WERI-Rb-1 (cell line): Measurements from ENCODE around the gene ZNF497.

ENCODE experiments used
- DNase-seq: peaks from one replicate; pipeline ENCODE4 v3.0.0-alpha.2; 2020
- H3K27ac ChIP-seq: fragments of 250-450 bp; sonication (Bioruptor Pico); 2 replicates; pipeline ENCODE4 v1.5.1; 2020; ENCODE audit warnings: mild to moderate bottlenecking, moderate library complexity
- H3K27me3 ChIP-seq: fragments of 250-450 bp; sonication (Bioruptor Pico); 2 replicates; pipeline ENCODE4 v1.5.1; 2021; ENCODE audit warnings: mild to moderate bottlenecking, low read depth, moderate library complexity; ENCODE audit not compliant: insufficient read depth, severe bottlenecking
- H3K36me3 ChIP-seq: fragments of 250-450 bp; sonication (Bioruptor Pico); 2 replicates; pipeline ENCODE4 v1.5.1; 2020; ENCODE audit warnings: mild to moderate bottlenecking, moderate library complexity
- H3K4me3 ChIP-seq: 2 replicates; pipeline ENCODE4 v1.5.1; 2011; ENCODE audit warnings: low read depth, mild to moderate bottlenecking, control low read depth, low read length
- H3K9me3 ChIP-seq: fragments of 250-450 bp; sonication (Bioruptor Pico); 2 replicates; pipeline ENCODE4 v1.5.1; 2021; ENCODE audit warnings: mild to moderate bottlenecking, moderate library complexity; ENCODE audit not compliant: severe bottlenecking
- CTCF ChIP-seq: IDR thresholded peaks from 2 replicates; pipeline ENCODE4 v1.5.1; 2011; ENCODE audit warnings: low read depth, mild to moderate bottlenecking, control low read depth, inconsistent platforms, low read length

Gene ZNF497

DNA sequence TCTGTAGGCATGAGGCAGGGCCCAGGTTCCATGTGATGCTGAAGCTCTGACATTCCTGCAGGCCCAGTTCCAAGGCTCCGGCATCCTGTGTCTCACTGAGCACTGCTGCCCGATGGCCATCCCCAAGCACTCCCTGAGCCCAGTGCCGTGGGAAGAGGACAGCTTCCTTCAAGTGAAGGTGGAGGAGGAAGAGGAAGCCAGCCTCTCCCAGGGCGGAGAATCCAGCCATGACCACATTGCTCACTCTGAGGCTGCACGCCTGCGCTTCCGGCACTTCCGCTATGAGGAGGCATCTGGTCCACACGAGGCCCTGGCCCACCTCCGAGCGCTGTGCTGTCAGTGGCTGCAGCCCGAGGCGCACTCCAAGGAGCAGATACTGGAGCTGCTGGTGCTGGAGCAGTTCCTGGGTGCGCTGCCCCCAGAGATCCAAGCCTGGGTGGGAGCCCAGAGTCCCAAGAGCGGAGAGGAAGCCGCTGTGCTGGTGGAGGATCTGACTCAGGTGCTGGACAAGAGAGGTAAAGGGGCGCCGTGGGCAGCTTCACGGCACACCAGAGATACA, 27.8 kb downstream of the ZNF497 start:
- Histone ChIP-seq H3K27ac (no peak overlapping the region), H3K36me3 (peaks cover 20% of the 10 kb centered on the region), H3K4me3 (no peak overlapping the region), H3K9me3 (no peaks in the 10 kb centered on the region), H3K27me3 (no peaks in the 10 kb centered on the region)
- no peak for TF ChIP-seq CTCF
- no peak for DNase-seq

GRCh38 chr19:58332697-58333096, 29.9 kb downstream of the ZNF497 start:
- no peak overlapping the region for H3K4me3 ChIP-seq

GRCh38 chr19:58330458-58330857, 32.1 kb downstream of the ZNF497 start:
- peaks cover under 1% of the 10 kb centered on the region; the same call in 1 of the 2 replicates for H3K36me3 ChIP-seq
- no peak for DNase-seq
- TF ChIP-seq CTCF: no peak
- H3K27ac ChIP-seq: no peak overlapping the region
- H3K4me3 ChIP-seq: no peak overlapping the region
- H3K27me3 ChIP-seq: no peaks in the 10 kb centered on the region
- H3K9me3 ChIP-seq: no peaks in the 10 kb centered on the region

More at GRCh38 chr19:58332697-58333096, 29.9 kb downstream of the ZNF497 start:
- Histone ChIP-seq H3K9me3 (no peaks in the 10 kb centered on the region), H3K27ac (no peak overlapping the region), H3K36me3 (peaks cover 6% of the 10 kb centered on the region), H3K27me3 (no peaks in the 10 kb centered on the region)
- TF ChIP-seq CTCF: no peak
- no peak for DNase-seq

DNA sequence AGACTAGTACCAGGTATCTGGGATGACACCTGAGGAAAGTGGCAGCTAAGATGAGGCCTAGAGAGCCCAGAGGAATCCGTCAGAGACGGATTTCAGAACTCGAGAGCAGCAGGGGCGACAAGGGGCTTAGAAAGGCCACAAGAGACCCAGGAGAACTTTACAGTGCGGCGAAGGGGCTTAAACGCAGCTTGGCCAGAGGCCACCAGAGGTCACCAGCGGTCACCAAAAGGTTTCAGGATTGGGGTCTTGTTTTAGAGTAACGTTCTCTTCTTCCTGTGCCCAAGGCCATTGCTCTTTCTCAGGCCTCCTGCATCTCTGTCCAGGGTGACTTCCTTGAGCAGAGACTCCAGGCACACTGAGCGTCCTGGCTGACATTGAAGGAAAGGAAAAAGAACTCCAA, 33.6 kb downstream of the ZNF497 start:
- H3K27ac ChIP-seq: no peak overlapping the region
- no peak overlapping the region for H3K4me3 ChIP-seq
- DNase-seq: peak; percentile 47
- no peaks in the 10 kb centered on the region for H3K9me3 ChIP-seq
- H3K36me3 ChIP-seq: peaks cover 11% of the 10 kb centered on the region
- peak; percentile 57 for TF ChIP-seq CTCF
- H3K27me3 ChIP-seq: no peaks in the 10 kb centered on the region

DNA sequence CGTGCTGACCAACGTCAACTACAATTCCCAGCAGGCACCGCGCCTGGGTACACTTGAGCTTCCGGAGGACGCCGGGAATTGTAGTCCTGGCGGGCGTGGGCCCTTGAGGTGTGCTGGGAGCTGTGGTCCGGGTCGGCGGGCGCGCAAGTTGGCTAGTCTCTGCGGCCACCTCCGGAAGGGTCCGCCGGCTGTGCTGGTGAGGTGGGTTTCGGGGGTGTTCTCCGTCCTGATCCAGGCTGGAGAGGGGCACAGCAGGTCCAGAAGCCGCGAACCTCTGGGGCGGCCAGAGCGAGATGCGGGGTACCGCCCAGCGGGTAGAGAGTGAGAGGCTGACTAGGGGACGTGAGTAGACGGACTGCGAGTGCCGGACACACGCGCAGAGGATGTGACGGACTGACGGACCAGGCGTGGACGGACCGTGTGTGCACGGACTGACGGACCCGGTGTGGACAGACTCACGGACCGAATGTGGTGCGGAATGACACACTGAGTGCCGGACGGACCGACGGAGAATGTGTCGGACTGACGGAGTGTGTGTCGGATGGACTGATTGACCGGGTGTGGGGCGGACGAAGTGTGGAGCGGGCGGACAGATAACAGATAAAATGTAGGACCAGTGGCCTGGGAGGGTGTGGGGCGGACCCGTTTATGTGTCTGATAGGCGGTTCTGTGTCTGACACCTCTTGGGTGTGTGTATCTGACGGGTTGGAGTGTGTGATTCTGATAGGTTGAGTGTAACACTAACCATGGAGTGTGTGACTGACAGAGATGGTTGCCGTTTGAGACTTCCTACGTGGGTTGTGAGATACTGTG, 35.4 kb downstream of the ZNF497 start, which contains the start of gene ZSCAN22:
TSS of gene ZSCAN22 (plus strand) at position 81 of the 813 bp plus-strand sequence. CDS start 7,809 bp downstream, outside the sequence.
- peak; percentile 97 for DNase-seq
- peak within 1 kb of the TSS; percentile 96 for H3K4me3 ChIP-seq
- no peaks in the 10 kb centered on the region for H3K9me3 ChIP-seq
- H3K27ac ChIP-seq: peak within 1 kb of the TSS; percentile 82
- no peaks in the 10 kb centered on the region for H3K27me3 ChIP-seq
- TF ChIP-seq CTCF: no peak
- H3K36me3 ChIP-seq: peaks cover 11% of the 10 kb centered on the region
